Bronchial epithelial cell (primary cell): ENCODE measurements around the gene PIK3R2. TPM values are rescaled to one million over a fixed set of nuclear protein-coding genes. Genes with fewer than 3 reads are reported as not detected.

ENCODE experiments used
- DNase-seq: peaks from one replicate; pipeline ENCODE4 v3.0.0-alpha.2; 2010; ENCODE audit warnings: low read depth
- FAIRE-seq: peaks from 2 replicates; lab custom pipeline; 2011; peaks lifted over from hg19 to GRCh38; lab: Jason Lieb, UNC
- H3K27me3 ChIP-seq: 2 replicates; pipeline ENCODE4 v1.5.1; 2011; ENCODE audit warnings: low read length; ENCODE audit not compliant: control insufficient read depth, insufficient read depth
- H3K36me3 ChIP-seq: 2 replicates; pipeline ENCODE4 v1.5.1; 2011; ENCODE audit warnings: low read length; ENCODE audit not compliant: control insufficient read depth, insufficient read depth
- H3K4me3 ChIP-seq: 2 replicates; pipeline ENCODE4 v1.5.1; 2011; ENCODE audit warnings: mild to moderate bottlenecking, low read depth, low read length, control low read depth
- total RNA-seq: library from RNA; depleted of rRNA; stranded (reverse); fragments of >200 nt; gene quantifications from 2 replicates; pipeline ENCODE4 v1.2.1, GENCODE V29; 2014
- TF ChIP-seq, protein P1 (sequence below): IDR thresholded peaks from 2 replicates; pipeline ENCODE4 v1.5.1; 2011; ENCODE audit warnings: mild to moderate bottlenecking, moderate library complexity, low read length, control low read depth, inconsistent platforms; ENCODE audit not compliant: insufficient read depth, severe bottlenecking

The PIK3R2 gene
- total RNA-seq, 1 donor from 2014 or later = 2.6 TPM

DNA sequence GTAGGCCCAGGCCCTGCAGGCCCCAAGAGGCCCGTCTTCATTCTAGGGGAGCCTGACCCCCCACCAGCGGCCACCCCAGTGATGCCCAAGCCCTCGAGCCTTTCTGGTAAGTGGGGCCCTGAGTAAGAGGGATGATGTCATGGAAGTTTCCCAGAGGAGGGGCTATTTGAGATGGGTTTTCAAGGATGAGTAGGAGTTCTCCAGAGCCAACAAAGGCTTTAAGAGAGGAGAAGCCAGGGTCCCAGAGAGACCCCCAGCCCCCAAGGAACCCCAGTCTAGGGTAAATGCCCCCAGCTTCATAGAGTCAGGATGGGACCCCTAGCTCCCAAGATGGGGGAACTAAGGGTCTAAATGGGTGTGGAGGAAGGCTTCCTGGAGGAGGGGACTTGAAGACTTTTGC lies 9.1 kb upstream of the PIK3R2 start:
- no peak for DNase-seq
- no peak for FAIRE-seq
- Histone ChIP-seq H3K36me3 (peaks cover 17% of the 10 kb centered on the region), H3K4me3 (no peak overlapping the region), H3K27me3 (no peaks in the 10 kb centered on the region)
- TF ChIP-seq, protein P1, sequence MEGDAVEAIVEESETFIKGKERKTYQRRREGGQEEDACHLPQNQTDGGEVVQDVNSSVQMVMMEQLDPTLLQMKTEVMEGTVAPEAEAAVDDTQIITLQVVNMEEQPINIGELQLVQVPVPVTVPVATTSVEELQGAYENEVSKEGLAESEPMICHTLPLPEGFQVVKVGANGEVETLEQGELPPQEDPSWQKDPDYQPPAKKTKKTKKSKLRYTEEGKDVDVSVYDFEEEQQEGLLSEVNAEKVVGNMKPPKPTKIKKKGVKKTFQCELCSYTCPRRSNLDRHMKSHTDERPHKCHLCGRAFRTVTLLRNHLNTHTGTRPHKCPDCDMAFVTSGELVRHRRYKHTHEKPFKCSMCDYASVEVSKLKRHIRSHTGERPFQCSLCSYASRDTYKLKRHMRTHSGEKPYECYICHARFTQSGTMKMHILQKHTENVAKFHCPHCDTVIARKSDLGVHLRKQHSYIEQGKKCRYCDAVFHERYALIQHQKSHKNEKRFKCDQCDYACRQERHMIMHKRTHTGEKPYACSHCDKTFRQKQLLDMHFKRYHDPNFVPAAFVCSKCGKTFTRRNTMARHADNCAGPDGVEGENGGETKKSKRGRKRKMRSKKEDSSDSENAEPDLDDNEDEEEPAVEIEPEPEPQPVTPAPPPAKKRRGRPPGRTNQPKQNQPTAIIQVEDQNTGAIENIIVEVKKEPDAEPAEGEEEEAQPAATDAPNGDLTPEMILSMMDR = no peak

GRCh38 chr19:18144361-18144760 lies 8.6 kb upstream of the PIK3R2 start:
- TF ChIP-seq, protein P1 = no peak
- peaks cover 17% of the 10 kb centered on the region for H3K36me3 ChIP-seq
- DNase-seq (no peak), FAIRE-seq (no peak)
- no peaks in the 10 kb centered on the region for H3K27me3 ChIP-seq
- no peak overlapping the region for H3K4me3 ChIP-seq

GRCh38 chr19:18144906-18145305 lies 8.1 kb upstream of the PIK3R2 start:
- Histone ChIP-seq H3K4me3 (no peak overlapping the region), H3K27me3 (no peaks in the 10 kb centered on the region), H3K36me3 (peaks cover 17% of the 10 kb centered on the region)
- TF ChIP-seq, protein P1 = no peak
- no peak for FAIRE-seq
- no peak for DNase-seq

- no peaks in the 10 kb centered on the region for H3K27me3 ChIP-seq
- TF ChIP-seq, protein P1 = no peak
- peaks cover 17% of the 10 kb centered on the region for H3K36me3 ChIP-seq
- no peak for FAIRE-seq
- H3K4me3 ChIP-seq = no peak overlapping the region
- no peak for DNase-seq
These were observed 7.5 kb upstream of the PIK3R2 start for GRCh38 chr19:18145391-18145999.

GRCh38 chr19:18147396-18147795 lies 5.6 kb upstream of the PIK3R2 start:
- no peak for DNase-seq

GRCh38 chr19:18149596-18149975 lies 3.4 kb upstream of the PIK3R2 start:
- FAIRE-seq (no peak), DNase-seq (no peak)
- Histone ChIP-seq H3K4me3 (no peak overlapping the region), H3K36me3 (peaks cover 11% of the 10 kb centered on the region), H3K27me3 (no peaks in the 10 kb centered on the region)
- TF ChIP-seq, protein P1 = no peak

More at GRCh38 chr19:18147396-18147795, 5.6 kb upstream of the PIK3R2 start:
- no peak for FAIRE-seq
- Histone ChIP-seq H3K4me3 (no peak overlapping the region), H3K27me3 (no peaks in the 10 kb centered on the region), H3K36me3 (peaks cover 15% of the 10 kb centered on the region)
- TF ChIP-seq, protein P1 = no peak
